ENCODE results near the gene SETD5. TPM values are rescaled to one million over a fixed set of nuclear protein-coding genes. Genes with fewer than 3 reads are reported as not detected.

The SETD5 gene
- total and polyA plus RNA-seq, 4 donors = 23.7 to 178 (median 67.6) TPM

DNA sequence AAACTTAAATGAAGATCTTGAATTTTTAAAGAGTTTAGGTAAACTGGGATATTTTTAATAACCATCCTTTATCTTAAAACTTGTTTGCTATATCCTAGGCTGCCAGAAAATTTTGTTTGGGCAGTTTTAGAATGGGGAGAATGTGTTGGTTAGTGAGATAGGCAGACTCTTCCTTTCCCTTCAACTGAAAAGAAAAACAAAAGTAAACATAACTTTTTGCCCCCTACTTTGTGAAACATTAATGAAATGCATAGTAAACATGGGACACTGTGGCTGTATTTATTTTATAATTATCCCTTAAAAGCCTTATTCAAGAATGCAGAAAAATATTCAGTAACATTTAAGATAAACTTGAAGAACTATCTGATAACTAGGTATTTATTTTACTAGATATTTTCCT lies 31.0 kb downstream of the SETD5 start:
- Histone ChIP-seq H3K27ac (ENCODE audit: low read depth in 1 of 2, low read length in 1 of 2) (no peak overlapping the region), H3K27me3 (ENCODE audit: control insufficient read depth in 3 of 3, insufficient read depth in 3 of 3, low read length in 2 of 3) (no peaks in the 10 kb centered on the region), H3K36me3 (ENCODE audit: control insufficient read depth in 4 of 4, insufficient read depth in 4 of 4, low read length in 4 of 4) (peaks cover 15 to 44% (median 33%) of the 10 kb centered on the region in 4 donors), H3K9me3 (ENCODE audit: control insufficient read depth in 4 of 4, insufficient read depth in 3 of 4, low read length in 3 of 4) (no peaks in the 10 kb centered on the region), H3K9ac (ENCODE audit: insufficient read depth in 1 of 2, low read length in 2 of 2) (no peak overlapping the region), H3K4me3 (no peak overlapping the region), H3K4me1 (ENCODE audit: control insufficient read depth in 5 of 5, insufficient read depth in 5 of 5, low read length in 5 of 5) (peaks cover 0 to 15% (median 5%) of the 10 kb centered on the region in 5 donors)
- no peak for DNase-seq
- no peak for ATAC-seq (ENCODE audit: insufficient read depth, low FRiP score)
- TF ChIP-seq, protein P1, sequence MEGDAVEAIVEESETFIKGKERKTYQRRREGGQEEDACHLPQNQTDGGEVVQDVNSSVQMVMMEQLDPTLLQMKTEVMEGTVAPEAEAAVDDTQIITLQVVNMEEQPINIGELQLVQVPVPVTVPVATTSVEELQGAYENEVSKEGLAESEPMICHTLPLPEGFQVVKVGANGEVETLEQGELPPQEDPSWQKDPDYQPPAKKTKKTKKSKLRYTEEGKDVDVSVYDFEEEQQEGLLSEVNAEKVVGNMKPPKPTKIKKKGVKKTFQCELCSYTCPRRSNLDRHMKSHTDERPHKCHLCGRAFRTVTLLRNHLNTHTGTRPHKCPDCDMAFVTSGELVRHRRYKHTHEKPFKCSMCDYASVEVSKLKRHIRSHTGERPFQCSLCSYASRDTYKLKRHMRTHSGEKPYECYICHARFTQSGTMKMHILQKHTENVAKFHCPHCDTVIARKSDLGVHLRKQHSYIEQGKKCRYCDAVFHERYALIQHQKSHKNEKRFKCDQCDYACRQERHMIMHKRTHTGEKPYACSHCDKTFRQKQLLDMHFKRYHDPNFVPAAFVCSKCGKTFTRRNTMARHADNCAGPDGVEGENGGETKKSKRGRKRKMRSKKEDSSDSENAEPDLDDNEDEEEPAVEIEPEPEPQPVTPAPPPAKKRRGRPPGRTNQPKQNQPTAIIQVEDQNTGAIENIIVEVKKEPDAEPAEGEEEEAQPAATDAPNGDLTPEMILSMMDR (IDR thresholded peaks at IDR 0.05; ENCODE audit: control extremely low read depth, extremely low read depth) = no peak

DNA sequence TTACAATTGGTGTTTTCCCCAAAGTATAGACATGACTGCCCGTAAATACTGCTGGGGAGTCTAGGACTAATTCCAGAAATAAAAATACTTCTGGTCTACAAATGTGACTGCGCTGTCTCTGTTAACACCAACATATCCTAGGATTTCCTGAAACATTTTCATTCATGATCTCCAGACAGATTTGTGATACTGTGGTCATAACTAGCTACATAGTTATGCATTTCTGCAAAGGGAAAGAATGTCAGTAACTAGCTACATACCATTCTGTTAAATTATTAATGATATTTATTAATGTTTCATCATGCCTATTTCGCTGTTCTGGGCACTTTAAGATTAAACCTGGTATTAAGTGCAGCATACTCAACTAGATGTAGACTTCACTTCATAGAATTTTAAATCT lies 33.3 kb downstream of the SETD5 start:
- TF ChIP-seq, protein P1 (IDR thresholded peaks at IDR 0.05; ENCODE audit: control extremely low read depth, extremely low read depth) = no peak
- no peaks in the 10 kb centered on the region for H3K27me3 ChIP-seq (ENCODE audit: control insufficient read depth in 3 of 3, insufficient read depth in 3 of 3, low read length in 2 of 3)
- no peak for DNase-seq
- H3K27ac ChIP-seq (ENCODE audit: low read depth in 1 of 2, low read length in 1 of 2) = no peak overlapping the region
- ATAC-seq (ENCODE audit: insufficient read depth, low FRiP score) = no peak
- peaks cover 27 to 64% (median 53%) of the 10 kb centered on the region in 4 donors for H3K36me3 ChIP-seq (ENCODE audit: control insufficient read depth in 4 of 4, insufficient read depth in 4 of 4, low read length in 4 of 4)
- H3K4me3 ChIP-seq = no peak overlapping the region
- H3K9me3 ChIP-seq (ENCODE audit: control insufficient read depth in 4 of 4, insufficient read depth in 3 of 4, low read length in 3 of 4) = no peaks in the 10 kb centered on the region
- H3K9ac ChIP-seq (ENCODE audit: insufficient read depth in 1 of 2, low read length in 2 of 2) = no peak overlapping the region
- WGBS, 2 donors = 94 to 96% methylated on average over 3 of the region's 3 CpGs
- H3K4me1 ChIP-seq (ENCODE audit: control insufficient read depth in 5 of 5, insufficient read depth in 5 of 5, low read length in 5 of 5) = peaks cover 0 to 6% (median 0%) of the 10 kb centered on the region in 5 donors

DNA sequence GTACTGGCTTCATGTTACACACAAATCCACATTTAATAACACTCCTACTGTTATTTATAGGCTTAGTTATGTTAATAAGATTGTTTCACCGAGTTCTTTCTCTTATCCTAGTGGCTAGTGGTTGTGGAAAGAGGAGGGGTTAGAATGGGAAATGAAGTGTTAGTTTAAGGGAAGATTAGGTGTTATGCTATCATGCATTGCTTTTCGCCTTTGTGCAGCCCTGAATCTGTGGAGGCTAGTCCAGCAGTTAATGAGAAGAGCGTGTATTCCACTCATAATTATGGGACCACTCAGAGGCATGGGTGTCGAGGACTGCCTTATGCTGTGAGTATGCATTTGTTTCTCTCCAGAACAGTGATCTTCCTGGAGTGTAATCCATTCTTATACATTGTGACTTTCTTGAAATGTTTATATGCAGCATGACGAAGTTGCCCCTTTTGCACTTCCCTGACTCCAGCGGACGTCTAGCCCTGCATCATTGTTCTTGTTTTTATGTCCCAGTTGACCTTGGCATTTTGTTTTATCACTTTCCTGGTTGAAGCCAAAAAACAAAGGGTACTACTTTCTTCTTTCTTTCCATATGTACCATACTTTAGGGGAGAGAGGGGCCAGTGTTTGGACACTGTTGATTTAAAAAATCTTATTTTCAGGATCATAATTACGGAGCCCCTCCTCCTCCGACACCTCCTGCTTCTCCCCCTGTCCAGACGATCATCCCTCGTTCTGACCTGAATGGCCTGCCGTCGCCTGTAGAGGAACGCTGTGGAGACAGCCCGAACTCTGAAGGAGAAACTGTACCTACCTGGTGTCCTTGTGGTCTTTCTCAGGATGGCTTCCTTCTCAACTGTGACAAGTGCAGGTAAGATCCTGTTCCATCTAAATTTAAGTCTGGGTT lies 36.5 kb downstream of the SETD5 start:
- 90 to 95% methylated on average over 15 of the region's 15 CpGs for WGBS, 2 donors

More for the DNA sequence above, 36.5 kb downstream of the SETD5 start:
- TF ChIP-seq, protein P1 (IDR thresholded peaks at IDR 0.05; ENCODE audit: control extremely low read depth, extremely low read depth) = no peak
- peaks cover 32 to 64% (median 61%) of the 10 kb centered on the region in 4 donors for H3K36me3 ChIP-seq (ENCODE audit: control insufficient read depth in 4 of 4, insufficient read depth in 4 of 4, low read length in 4 of 4)
- H3K4me1 ChIP-seq (ENCODE audit: control insufficient read depth in 5 of 5, insufficient read depth in 5 of 5, low read length in 5 of 5) = peaks cover 0 to 3% (median 0%) of the 10 kb centered on the region in 5 donors
- no peak overlapping the region for H3K4me3 ChIP-seq
- no peaks in the 10 kb centered on the region for H3K9me3 ChIP-seq (ENCODE audit: control insufficient read depth in 4 of 4, insufficient read depth in 3 of 4, low read length in 3 of 4)
- H3K9ac ChIP-seq (ENCODE audit: insufficient read depth in 1 of 2, low read length in 2 of 2) = no peak overlapping the region
- peak in 2 of 3 donors; percentile 33 to 70 for DNase-seq
- no peak for ATAC-seq (ENCODE audit: insufficient read depth, low FRiP score)
- H3K27ac ChIP-seq (ENCODE audit: low read depth in 1 of 2, low read length in 1 of 2) = no peak overlapping the region
- H3K27me3 ChIP-seq (ENCODE audit: control insufficient read depth in 3 of 3, insufficient read depth in 3 of 3, low read length in 2 of 3) = no peaks in the 10 kb centered on the region

All from lung (tissue), 12 donors.